NCI-H524 (cell line): ENCODE measurements around the gene SLC12A4.
"Not testable (repeated sequence)": the region's sequence is repeated elsewhere in the genome, so short reads cannot be mapped to it uniquely, and the experiment has no call there.

Experiments
- DNase-seq, 2 experiments: peaks; one replicate each; lab custom pipeline; 2025; lab: John Stamatoyannopoulos, UW

Gene SLC12A4

GRCh38 chr16:67926181-67926750, 42.2 kb downstream of the SLC12A4 start:
- DNase-seq: peak; percentile 81 to 85

GRCh38 chr16:67924140-67924906, 44.1 kb downstream of the SLC12A4 start:
- no peak for DNase-seq

GRCh38 chr16:67923414-67924116, 44.9 kb downstream of the SLC12A4 start:
- no peak for DNase-seq

- DNase-seq: no peak
These were observed 45.7 kb downstream of the SLC12A4 start for GRCh38 chr16:67922740-67923139.

GRCh38 chr16:67922221-67922620, 46.2 kb downstream of the SLC12A4 start:
- DNase-seq: no peak

GRCh38 chr16:67919622-67920221, 48.7 kb downstream of the SLC12A4 start:
- no peak for DNase-seq

- no peak for DNase-seq
These were observed 50.6 kb downstream of the SLC12A4 start for GRCh38 chr16:67917852-67918236.

- no peak for DNase-seq
These were observed 51.1 kb downstream of the SLC12A4 start for GRCh38 chr16:67917140-67917851.

- no peak for DNase-seq
These were observed 52.4 kb downstream of the SLC12A4 start for GRCh38 chr16:67915831-67916723.

- not testable (repeated sequence) for DNase-seq
These were observed 53.0 kb downstream of the SLC12A4 start for GRCh38 chr16:67915496-67915769.

- DNase-seq: no peak
These were observed 53.5 kb downstream of the SLC12A4 start for GRCh38 chr16:67914758-67915495.

GRCh38 chr16:67910158-67910557, 58.3 kb downstream of the SLC12A4 start:
- DNase-seq: no peak

GRCh38 chr16:67909056-67909742, 59.2 kb downstream of the SLC12A4 start:
- no peak for DNase-seq

GRCh38 chr16:67907397-67908180, 60.8 kb downstream of the SLC12A4 start:
- no peak for DNase-seq

GRCh38 chr16:67902831-67903230, 65.6 kb downstream of the SLC12A4 start:
- DNase-seq: no peak

GRCh38 chr16:67901734-67902133, 66.7 kb downstream of the SLC12A4 start:
- no peak for DNase-seq

GRCh38 chr16:67897231-67897630, 71.2 kb downstream of the SLC12A4 start:
- DNase-seq: no peak

- peak in 1 of 2 experiments; percentile 24 for DNase-seq
These were observed 74.6 kb downstream of the SLC12A4 start for GRCh38 chr16:67893743-67894399.
